BJ (cell line): ENCODE data around the gene ANKFN1. TPM values are rescaled to one million over a fixed set of nuclear protein-coding genes. Genes with fewer than 3 reads are reported as not detected.

Experiments used
- CTCF ChIA-PET: fragments of 350-600 bp; formaldehyde crosslinking; extraction: SDS; loops from one replicate; lab custom pipeline; 2021; ENCODE audit warnings: antibody characterized with exemption, inconsistent platforms; lab: Yijun Ruan, JAX
- POLR2A ChIA-PET: fragments of 300-600 bp; sonication (Branson Sonifier 250); formaldehyde crosslinking; extraction: SDS; loops from one replicate; lab custom pipeline; 2021; ENCODE audit warnings: antibody characterized with exemption; lab: Charles Lee
- DNase-seq: peaks from one replicate; pipeline ENCODE4 v3.0.0-alpha.2; 2011; ENCODE audit warnings: low read depth
- H3K27me3 ChIP-seq: 2 replicates; pipeline ENCODE4 v1.6.0; 2011; ENCODE audit warnings: low read length; ENCODE audit not compliant: control insufficient read depth, insufficient read depth
- H3K36me3 ChIP-seq: 2 replicates; pipeline ENCODE4 v1.5.1; 2011; ENCODE audit warnings: low read length; ENCODE audit not compliant: control insufficient read depth, insufficient read depth
- H3K4me3 ChIP-seq: 2 replicates; pipeline ENCODE4 v1.5.1; 2011; ENCODE audit warnings: low read depth, mild to moderate bottlenecking, control low read depth, low read length
- polyA plus RNA-seq: library from polyadenylated mRNA; depleted of rRNA; stranded (reverse); fragments of >200 nt; gene quantifications from 2 replicates; pipeline ENCODE4 v1.2.3, GENCODE V29; 2011
- TF ChIP-seq, protein P1 (sequence below): IDR thresholded peaks from 2 replicates; pipeline ENCODE4 v1.5.1; 2011; ENCODE audit warnings: low read depth, mild to moderate bottlenecking, control low read depth, inconsistent platforms, low read length, moderate library complexity; ENCODE audit not compliant: insufficient read depth

The ANKFN1 gene
- polyA plus RNA-seq, 1 experiment = 0.06 TPM

DNA sequence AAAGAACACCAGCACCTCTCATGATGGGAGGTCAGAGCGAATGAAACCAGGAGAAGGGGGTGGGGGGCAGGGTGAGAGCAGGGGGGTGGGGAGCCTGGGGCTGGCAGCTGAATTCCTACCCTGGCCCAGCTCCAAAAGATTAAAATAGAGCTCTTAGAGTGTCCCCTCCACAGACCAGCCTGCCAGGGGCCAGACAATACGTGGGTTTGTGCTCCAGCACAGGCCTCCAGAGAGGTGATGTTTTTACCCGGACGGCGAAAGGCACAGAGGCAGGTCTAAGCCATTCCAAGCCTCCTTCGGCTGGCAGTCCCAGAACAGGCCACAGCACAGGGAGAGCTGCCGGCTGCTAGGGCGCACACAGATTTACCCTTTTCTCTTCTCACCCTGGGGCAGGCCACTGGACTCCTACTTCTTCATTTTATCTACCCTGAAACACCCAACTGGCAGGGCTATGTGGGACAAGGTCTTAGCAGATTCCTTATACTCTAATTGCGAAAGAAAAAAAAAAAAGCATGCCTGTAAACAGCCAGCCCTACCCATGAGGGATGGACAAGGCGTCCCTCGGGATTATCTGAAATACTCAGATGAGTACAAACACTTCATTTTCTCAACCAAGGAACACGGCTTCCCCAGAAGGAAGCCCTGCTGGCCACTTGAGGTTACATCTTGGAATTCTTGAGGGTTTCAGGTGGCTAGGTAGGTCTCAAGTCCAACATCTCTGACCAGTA lies 368.3 kb downstream of the ANKFN1 start:
- Histone ChIP-seq H3K36me3 (no peaks in the 10 kb centered on the region), H3K4me3 (no peak overlapping the region), H3K27me3 (no peaks in the 10 kb centered on the region)
- TF ChIP-seq, protein P1, sequence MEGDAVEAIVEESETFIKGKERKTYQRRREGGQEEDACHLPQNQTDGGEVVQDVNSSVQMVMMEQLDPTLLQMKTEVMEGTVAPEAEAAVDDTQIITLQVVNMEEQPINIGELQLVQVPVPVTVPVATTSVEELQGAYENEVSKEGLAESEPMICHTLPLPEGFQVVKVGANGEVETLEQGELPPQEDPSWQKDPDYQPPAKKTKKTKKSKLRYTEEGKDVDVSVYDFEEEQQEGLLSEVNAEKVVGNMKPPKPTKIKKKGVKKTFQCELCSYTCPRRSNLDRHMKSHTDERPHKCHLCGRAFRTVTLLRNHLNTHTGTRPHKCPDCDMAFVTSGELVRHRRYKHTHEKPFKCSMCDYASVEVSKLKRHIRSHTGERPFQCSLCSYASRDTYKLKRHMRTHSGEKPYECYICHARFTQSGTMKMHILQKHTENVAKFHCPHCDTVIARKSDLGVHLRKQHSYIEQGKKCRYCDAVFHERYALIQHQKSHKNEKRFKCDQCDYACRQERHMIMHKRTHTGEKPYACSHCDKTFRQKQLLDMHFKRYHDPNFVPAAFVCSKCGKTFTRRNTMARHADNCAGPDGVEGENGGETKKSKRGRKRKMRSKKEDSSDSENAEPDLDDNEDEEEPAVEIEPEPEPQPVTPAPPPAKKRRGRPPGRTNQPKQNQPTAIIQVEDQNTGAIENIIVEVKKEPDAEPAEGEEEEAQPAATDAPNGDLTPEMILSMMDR = no peak
- POLR2A ChIA-PET = no interaction called here
- CTCF ChIA-PET = no interaction called here
- no peak for DNase-seq

DNA sequence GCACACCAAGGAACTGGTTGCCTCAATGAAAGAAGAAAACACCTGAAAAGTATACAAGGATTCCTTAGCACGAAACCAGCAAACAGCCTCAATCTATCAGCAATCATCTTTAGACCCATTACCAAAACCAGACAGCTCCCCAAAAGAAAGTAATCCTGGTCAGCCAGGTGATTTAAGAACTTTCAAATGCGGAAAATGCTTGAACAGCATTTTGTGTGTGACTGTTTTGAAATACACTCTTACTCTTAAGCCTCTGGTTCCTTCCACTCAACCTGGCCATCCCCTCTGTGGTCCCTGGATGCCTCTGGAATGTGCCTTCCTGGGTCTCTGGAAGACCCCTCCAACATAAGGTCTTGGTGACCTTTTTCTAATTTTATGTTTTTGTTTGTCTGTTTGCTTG lies 369.8 kb downstream of the ANKFN1 start:
- ChIA-PET POLR2A (no interaction called here), CTCF (no interaction called here)
- Histone ChIP-seq H3K27me3 (no peaks in the 10 kb centered on the region), H3K4me3 (no peak overlapping the region), H3K36me3 (no peaks in the 10 kb centered on the region)
- no peak for DNase-seq
- TF ChIP-seq, protein P1 = no peak

DNA sequence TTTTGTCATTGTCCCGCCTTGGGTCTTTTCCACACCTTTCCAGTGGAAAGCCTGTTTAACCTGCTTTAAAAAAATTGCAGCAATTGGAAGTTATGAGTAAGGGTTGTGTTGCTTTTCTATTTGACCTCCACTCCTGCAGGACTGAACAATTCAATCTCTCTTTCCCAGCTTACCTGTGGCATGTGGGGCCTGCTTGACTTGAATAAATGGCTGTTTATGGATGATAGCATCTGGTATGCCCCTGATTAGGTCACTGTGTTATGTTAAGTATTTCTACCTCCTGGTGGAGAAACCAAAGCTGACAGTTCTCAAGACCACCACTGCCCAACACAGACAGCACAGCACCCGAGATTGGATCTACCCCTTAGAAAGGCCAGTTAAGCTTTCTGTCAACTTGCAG lies 375.4 kb downstream of the ANKFN1 start:
- TF ChIP-seq, protein P1 = no peak
- no peak for DNase-seq
- POLR2A ChIA-PET = no interaction called here
- CTCF ChIA-PET = no interaction called here
- Histone ChIP-seq H3K36me3 (no peaks in the 10 kb centered on the region), H3K4me3 (no peak overlapping the region), H3K27me3 (no peaks in the 10 kb centered on the region)

DNA sequence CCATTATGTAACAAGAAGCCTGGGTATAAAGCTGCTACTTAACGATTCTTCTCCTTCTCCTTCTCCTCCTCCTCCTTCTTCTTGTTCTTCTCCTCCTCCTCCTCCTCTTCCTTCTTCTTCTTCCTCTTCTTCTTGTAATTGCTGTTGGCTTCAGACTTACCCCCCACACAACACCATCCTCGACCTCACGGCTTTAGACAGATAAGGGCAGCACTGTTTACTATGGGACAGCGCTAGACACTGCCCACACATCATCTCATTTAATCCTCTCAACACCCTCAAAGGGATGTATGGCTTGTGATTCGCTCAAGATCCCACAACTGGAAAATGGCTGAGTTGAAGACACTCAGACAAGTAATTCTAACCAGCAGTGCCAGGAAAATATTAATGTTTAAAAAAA lies 379.7 kb downstream of the ANKFN1 start:
- CTCF ChIA-PET = no interaction called here
- TF ChIP-seq, protein P1 = no peak
- no peak for DNase-seq

DNA sequence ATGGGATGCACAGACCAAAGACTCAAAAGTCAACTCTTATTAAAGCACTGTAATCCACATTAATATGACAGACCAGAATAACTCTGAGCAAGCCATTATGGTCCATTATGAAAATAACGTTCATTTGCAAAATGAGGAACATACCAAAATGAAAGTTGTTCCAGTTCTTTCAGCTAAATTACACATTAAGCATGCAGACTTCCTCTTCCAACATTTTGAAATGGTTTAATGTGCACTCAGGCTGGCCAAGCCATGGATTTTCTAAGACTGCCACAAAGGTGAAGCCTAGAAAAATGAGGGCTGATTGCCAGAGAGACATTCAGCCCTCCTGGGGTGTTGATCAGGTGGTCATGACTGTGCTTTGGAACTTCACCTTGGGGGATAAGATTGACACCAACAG lies 383.5 kb downstream of the ANKFN1 start:
- ChIA-PET CTCF (no interaction called here), POLR2A (no interaction called here)
- Histone ChIP-seq H3K36me3 (no peaks in the 10 kb centered on the region), H3K4me3 (no peak overlapping the region), H3K27me3 (no peaks in the 10 kb centered on the region; the same call in none of the 2 replicates)
- no peak for DNase-seq
- TF ChIP-seq, protein P1 = no peak

More for the DNA sequence above, 379.7 kb downstream of the ANKFN1 start:
- no peaks in the 10 kb centered on the region for H3K36me3 ChIP-seq
- H3K4me3 ChIP-seq = no peak overlapping the region
- POLR2A ChIA-PET = no interaction called here
- H3K27me3 ChIP-seq = no peaks in the 10 kb centered on the region; the same call in none of the 2 replicates
